ENCODE data around the gene TRPM3. TPM values are rescaled to one million over a fixed set of nuclear protein-coding genes. Genes with fewer than 3 reads are reported as not detected.

Gene TRPM3
- total RNA-seq, 1 donor from 2014 or later, result not detected

DNA sequence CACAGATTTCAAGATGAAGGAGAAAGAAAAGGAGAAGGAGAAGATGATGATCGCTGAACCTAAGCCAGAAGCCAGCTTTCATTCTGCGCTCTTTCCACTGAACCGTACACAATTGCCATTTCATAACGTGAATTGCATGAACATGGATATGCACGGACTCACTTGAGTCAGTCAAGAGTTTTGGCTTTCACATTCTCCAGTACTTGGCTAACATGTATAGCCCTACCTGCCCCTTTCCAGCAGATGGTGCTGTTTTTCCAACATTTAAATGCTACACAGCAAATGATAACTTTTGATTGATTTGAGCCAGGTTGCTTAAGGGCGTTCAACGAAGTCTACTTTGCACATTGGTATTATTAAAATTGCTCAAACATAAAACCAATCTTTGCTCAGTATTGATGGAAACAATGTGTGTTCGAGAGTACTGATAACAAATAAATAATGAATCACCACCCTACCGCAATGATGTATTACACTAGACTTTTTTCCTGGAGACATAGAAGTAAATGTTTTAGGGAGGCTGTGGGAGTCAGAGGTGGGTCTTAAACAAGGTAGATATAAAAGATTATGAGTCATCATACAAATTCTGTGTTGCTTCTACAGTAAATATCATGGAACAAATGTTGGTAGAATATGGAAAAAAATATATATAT, 196.4 kb downstream of the TRPM3 start:
- intact Hi-C loops (cut with micrococcal nuclease), result loop anchor here (10.0 kb wide), 1 partner anchor 1100 kb away; no protein-coding TSS in a partner anchor
- POLR2A ChIA-PET, result no interaction called here
- TF ChIP-seq, protein P1, sequence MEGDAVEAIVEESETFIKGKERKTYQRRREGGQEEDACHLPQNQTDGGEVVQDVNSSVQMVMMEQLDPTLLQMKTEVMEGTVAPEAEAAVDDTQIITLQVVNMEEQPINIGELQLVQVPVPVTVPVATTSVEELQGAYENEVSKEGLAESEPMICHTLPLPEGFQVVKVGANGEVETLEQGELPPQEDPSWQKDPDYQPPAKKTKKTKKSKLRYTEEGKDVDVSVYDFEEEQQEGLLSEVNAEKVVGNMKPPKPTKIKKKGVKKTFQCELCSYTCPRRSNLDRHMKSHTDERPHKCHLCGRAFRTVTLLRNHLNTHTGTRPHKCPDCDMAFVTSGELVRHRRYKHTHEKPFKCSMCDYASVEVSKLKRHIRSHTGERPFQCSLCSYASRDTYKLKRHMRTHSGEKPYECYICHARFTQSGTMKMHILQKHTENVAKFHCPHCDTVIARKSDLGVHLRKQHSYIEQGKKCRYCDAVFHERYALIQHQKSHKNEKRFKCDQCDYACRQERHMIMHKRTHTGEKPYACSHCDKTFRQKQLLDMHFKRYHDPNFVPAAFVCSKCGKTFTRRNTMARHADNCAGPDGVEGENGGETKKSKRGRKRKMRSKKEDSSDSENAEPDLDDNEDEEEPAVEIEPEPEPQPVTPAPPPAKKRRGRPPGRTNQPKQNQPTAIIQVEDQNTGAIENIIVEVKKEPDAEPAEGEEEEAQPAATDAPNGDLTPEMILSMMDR (IDR thresholded peaks at IDR 0.05), result no peak
- Mint-ChIP-seq H3K9me3 (no peaks in the 10 kb centered on the region), H3K27ac (no peak overlapping the region), H3K4me1 (no peaks in the 10 kb centered on the region), H3K4me3 (no peak overlapping the region), H3K36me3 (ENCODE audit: low read depth) (no peaks in the 10 kb centered on the region), H3K27me3 (no peaks in the 10 kb centered on the region)
- ATAC-seq (ENCODE audit: low read depth) (no peak), DNase-seq (no peak)
- CTCF ChIA-PET, result no interaction called here

DNA sequence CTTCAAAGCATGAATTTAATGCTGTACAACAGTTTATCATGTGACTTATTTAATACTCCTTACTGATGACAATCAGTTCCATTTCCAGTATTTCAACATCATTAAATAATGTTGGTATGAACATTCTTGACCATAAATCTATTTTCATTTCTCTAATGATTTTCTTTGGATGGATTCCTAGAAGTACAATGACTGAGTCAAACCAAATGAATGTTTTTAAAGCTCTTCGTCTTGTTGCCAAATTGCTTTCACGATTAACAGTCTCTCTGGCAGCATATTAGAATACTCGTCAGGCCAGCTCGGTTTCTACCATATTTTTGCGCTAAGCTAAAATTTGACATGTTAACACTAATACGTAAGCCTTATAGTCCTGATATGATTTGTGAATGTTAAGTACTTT, 197.0 kb downstream of the TRPM3 start:
- intact Hi-C loops (cut with micrococcal nuclease), result loop anchor here (10.0 kb wide), 1 partner anchor 1100 kb away; no protein-coding TSS in a partner anchor
- Mint-ChIP-seq H3K27ac (no peak overlapping the region), H3K4me1 (no peaks in the 10 kb centered on the region), H3K9me3 (no peaks in the 10 kb centered on the region), H3K36me3 (ENCODE audit: low read depth) (no peaks in the 10 kb centered on the region), H3K27me3 (no peaks in the 10 kb centered on the region), H3K4me3 (no peak overlapping the region)
- TF ChIP-seq, protein P1 (IDR thresholded peaks at IDR 0.05), result no peak
- CTCF ChIA-PET, result no interaction called here
- ATAC-seq (ENCODE audit: low read depth), result no peak
- POLR2A ChIA-PET, result no interaction called here
- no peak for DNase-seq

DNA sequence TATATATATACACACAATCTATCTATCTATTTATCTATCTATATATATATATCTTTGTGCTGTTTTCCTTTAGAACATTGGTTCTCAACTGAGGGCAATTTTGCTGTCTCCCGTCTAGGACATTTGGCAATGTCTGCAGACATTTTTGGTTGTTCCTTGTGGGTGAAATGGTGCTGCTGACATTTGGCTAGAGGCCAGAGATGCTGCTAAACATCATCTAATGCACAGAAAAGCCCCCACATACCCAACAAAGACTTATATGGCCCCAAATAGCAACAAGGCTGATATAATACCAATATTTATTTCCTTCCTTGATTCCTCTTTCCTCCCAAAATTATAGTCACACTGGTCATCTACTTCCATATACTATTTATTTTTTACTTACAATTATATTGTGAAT, 197.5 kb downstream of the TRPM3 start:
- TF ChIP-seq, protein P1 (IDR thresholded peaks at IDR 0.05), result no peak
- Mint-ChIP-seq H3K4me1 (no peaks in the 10 kb centered on the region), H3K4me3 (no peak overlapping the region), H3K27ac (no peak overlapping the region), H3K36me3 (ENCODE audit: low read depth) (no peaks in the 10 kb centered on the region), H3K27me3 (no peaks in the 10 kb centered on the region), H3K9me3 (no peaks in the 10 kb centered on the region)
- ChIA-PET POLR2A (no interaction called here), CTCF (no interaction called here)
- intact Hi-C loops (cut with micrococcal nuclease), result loop anchor here (10.0 kb wide), 1 partner anchor 1101 kb away; no protein-coding TSS in a partner anchor
- ATAC-seq (ENCODE audit: low read depth), result no peak
- DNase-seq, result no peak

DNA sequence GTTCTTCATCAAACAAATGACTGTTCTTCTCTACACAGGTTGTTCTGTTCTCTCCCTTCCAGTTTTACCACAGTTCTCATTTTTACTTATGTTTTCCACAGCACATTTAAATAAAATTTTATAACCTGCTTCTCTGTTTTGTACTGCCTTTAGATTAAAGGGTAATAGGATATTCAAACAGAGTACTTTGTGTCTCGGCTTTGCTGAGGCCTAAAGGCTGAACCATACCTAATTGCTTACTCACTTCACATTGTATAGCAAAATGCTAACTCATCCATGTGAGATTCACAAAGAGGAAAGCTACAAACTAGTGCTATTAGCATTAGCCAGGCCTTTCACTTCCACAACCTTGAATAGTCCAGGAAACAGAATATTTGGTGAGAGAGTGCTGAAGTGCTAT, 200.3 kb downstream of the TRPM3 start:
- POLR2A ChIA-PET, result no interaction called here
- ATAC-seq (ENCODE audit: low read depth), result no peak
- intact Hi-C loops (cut with micrococcal nuclease), result loop anchor here (10.0 kb wide), 1 partner anchor 1104 kb away; no protein-coding TSS in a partner anchor

DNA sequence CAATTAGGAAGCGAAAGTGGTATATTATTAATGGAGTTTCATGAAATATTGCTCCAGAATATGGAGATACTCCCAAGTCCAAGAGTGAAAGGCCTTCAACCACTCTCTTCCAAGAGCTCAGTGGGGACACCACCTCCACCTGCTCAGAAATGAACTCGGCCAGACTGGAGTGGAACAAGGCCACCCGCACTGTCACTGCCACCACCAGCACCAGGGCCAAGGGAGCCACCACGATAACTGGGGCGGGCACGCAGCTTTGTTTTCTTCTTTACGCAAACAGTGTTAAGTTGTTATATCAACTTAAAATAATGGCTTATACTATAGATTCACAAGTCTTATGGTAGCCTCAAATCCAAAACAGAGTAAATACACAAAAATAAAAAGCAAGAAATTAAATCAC, 204.1 kb downstream of the TRPM3 start:
- no peak overlapping the region for H3K4me3 Mint-ChIP-seq
- TF ChIP-seq, protein P1 (IDR thresholded peaks at IDR 0.05), result no peak

More for the DNA sequence above, 200.3 kb downstream of the TRPM3 start:
- no peaks in the 10 kb centered on the region for H3K4me1 Mint-ChIP-seq
- TF ChIP-seq, protein P1 (IDR thresholded peaks at IDR 0.05), result no peak
- no peaks in the 10 kb centered on the region for H3K36me3 Mint-ChIP-seq (ENCODE audit: low read depth)
- no peaks in the 10 kb centered on the region for H3K27me3 Mint-ChIP-seq
- no peaks in the 10 kb centered on the region for H3K9me3 Mint-ChIP-seq
- no peak overlapping the region for H3K27ac Mint-ChIP-seq
- no peak for DNase-seq
- no peak overlapping the region for H3K4me3 Mint-ChIP-seq
- CTCF ChIA-PET, result no interaction called here

More for the DNA sequence above, 204.1 kb downstream of the TRPM3 start:
- Mint-ChIP-seq H3K4me1 (no peaks in the 10 kb centered on the region), H3K27ac (no peak overlapping the region), H3K9me3 (no peaks in the 10 kb centered on the region), H3K36me3 (ENCODE audit: low read depth) (no peaks in the 10 kb centered on the region), H3K27me3 (no peaks in the 10 kb centered on the region)
- intact Hi-C loops (cut with micrococcal nuclease), result no loop called here
- DNase-seq, result no peak
- ChIA-PET CTCF (no interaction called here), POLR2A (no interaction called here)
- no peak for ATAC-seq (ENCODE audit: low read depth)

Measured in activated B cell treated with CpG ODN at 0.5 μM for 24 hours (primary cell).